Uterus (tissue), 2 donors: ENCODE measurements around the gene UGGT2.
"Not testable (repeated sequence)": the region's sequence is repeated elsewhere in the genome, so short reads cannot be mapped to it uniquely, and the experiment has no call there.

ENCODE experiments used
- POLR2A ChIP-seq, 2 donors: fragments of 450-650 bp; IDR thresholded peaks; one replicate each; pipeline ENCODE4 v1.6.1; 2016; ENCODE audit warnings: antibody characterized with exemption in 2 of 2, mild to moderate bottlenecking in 1 of 2, moderate library complexity in 1 of 2
- TF ChIP-seq, protein P1 (sequence below), 4 experiments: fragments of 200-600 bp in 2 of 4; fragments of 450-650 bp in 2 of 4; sonication (generic) in 2 of 4; IDR thresholded peaks; one replicate each; pipeline ENCODE4 v1.5.1; 2016 to 2019; ENCODE audit warnings: antibody characterized with exemption in 4 of 4, mild to moderate bottlenecking in 2 of 4, moderate library complexity in 1 of 4

DNA sequence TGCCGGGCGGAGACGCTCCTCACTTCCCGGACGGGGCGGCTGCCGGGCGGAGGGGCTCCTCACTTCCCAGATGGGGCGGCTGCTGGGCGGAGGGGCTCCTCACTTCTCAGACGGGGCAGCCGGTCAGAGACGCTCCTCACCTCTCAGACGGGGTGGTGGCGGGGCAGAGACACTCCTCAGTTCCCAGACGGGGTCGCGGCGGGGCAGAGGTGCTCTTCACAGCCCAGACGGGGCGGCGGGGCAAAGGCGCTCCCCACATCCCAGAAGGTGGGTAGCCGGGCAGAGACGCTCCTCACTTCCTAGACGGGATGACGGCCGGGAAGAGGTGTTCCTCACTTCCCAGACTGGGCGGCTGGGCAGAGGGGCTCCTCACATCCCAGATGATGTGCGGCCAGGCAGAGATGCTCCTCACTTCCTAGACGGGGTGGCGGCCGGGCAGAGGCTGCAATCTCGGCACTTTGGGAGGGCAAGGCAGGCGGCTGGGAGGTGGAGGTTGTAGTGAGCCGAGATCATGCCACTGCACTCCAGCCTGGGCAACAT, 124.8 kb downstream of the UGGT2 start:
- TF ChIP-seq, protein P1, sequence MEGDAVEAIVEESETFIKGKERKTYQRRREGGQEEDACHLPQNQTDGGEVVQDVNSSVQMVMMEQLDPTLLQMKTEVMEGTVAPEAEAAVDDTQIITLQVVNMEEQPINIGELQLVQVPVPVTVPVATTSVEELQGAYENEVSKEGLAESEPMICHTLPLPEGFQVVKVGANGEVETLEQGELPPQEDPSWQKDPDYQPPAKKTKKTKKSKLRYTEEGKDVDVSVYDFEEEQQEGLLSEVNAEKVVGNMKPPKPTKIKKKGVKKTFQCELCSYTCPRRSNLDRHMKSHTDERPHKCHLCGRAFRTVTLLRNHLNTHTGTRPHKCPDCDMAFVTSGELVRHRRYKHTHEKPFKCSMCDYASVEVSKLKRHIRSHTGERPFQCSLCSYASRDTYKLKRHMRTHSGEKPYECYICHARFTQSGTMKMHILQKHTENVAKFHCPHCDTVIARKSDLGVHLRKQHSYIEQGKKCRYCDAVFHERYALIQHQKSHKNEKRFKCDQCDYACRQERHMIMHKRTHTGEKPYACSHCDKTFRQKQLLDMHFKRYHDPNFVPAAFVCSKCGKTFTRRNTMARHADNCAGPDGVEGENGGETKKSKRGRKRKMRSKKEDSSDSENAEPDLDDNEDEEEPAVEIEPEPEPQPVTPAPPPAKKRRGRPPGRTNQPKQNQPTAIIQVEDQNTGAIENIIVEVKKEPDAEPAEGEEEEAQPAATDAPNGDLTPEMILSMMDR (IDR thresholded peaks at IDR 0.05): not testable (repeated sequence)
- not testable (repeated sequence) for TF ChIP-seq POLR2A (IDR thresholded peaks at IDR 0.05)
